Astrocyte (in vitro differentiated cells and primary cell): ENCODE results near the gene CRYL1. TPM values are rescaled to one million over a fixed set of nuclear protein-coding genes. Genes with fewer than 3 reads are reported as not detected.

ENCODE experiments used
- DNase-seq: peaks from one replicate; pipeline ENCODE4 v3.0.0-alpha.2; 2010; ENCODE audit warnings: low read depth
- FAIRE-seq: peaks from 2 replicates; lab custom pipeline; 2011; peaks lifted over from hg19 to GRCh38; lab: Jason Lieb, UNC
- H2AFZ ChIP-seq: 2 replicates; pipeline ENCODE4 v1.6.0; 2012; ENCODE audit warnings: low read depth, low read length, inconsistent platforms
- H3K27ac ChIP-seq: 2 replicates; pipeline ENCODE4 v1.5.1; 2011; ENCODE audit warnings: low read depth, low read length, inconsistent platforms
- H3K27me3 ChIP-seq: 2 replicates; pipeline ENCODE4 v1.6.0; 2011; ENCODE audit warnings: low read length, inconsistent platforms; ENCODE audit not compliant: insufficient read depth
- H3K36me3 ChIP-seq: 2 replicates; pipeline ENCODE4 v1.5.1; 2011; ENCODE audit warnings: low read length, inconsistent platforms; ENCODE audit not compliant: insufficient read depth
- H3K4me1 ChIP-seq: 2 replicates; pipeline ENCODE4 v1.5.1; 2011; ENCODE audit warnings: low read length, inconsistent platforms; ENCODE audit not compliant: insufficient read depth
- H3K4me2 ChIP-seq: 2 replicates; pipeline ENCODE4 v1.6.0; 2012; ENCODE audit warnings: low read length, inconsistent platforms
- H3K4me3 ChIP-seq: 2 replicates; pipeline ENCODE4 v1.5.1; 2011; ENCODE audit warnings: low read depth, mild to moderate bottlenecking, low read length, inconsistent platforms; ENCODE audit not compliant: insufficient read depth
- H3K79me2 ChIP-seq: 2 replicates; pipeline ENCODE4 v1.6.0; 2012; ENCODE audit warnings: mild to moderate bottlenecking, low read length, inconsistent platforms; ENCODE audit not compliant: insufficient read depth
- H3K9ac ChIP-seq: 2 replicates; pipeline ENCODE4 v1.6.0; 2012; ENCODE audit warnings: mild to moderate bottlenecking, low read length, inconsistent platforms
- H3K9me3 ChIP-seq: 2 replicates; pipeline ENCODE4 v1.5.1; 2012; ENCODE audit warnings: low read depth, mild to moderate bottlenecking, low read length, inconsistent platforms; ENCODE audit not compliant: insufficient read depth
- H4K20me1 ChIP-seq: 2 replicates; pipeline ENCODE4 v1.6.0; 2012; ENCODE audit warnings: low read length, inconsistent platforms; ENCODE audit not compliant: insufficient read depth
- H3K27ac Mint-ChIP-seq: one replicate; pipeline ENCODE4 v1.8.0; 2021; ENCODE audit warnings: mild to moderate bottlenecking, mixed read lengths; ENCODE audit not compliant: unreplicated experiment
- H3K27me3 Mint-ChIP-seq: one replicate; pipeline ENCODE4 v1.8.0; 2021; ENCODE audit warnings: low read depth, mixed read lengths; ENCODE audit not compliant: unreplicated experiment
- H3K36me3 Mint-ChIP-seq: one replicate; pipeline ENCODE4 v1.8.0; 2021; ENCODE audit warnings: low read depth, mixed read lengths; ENCODE audit not compliant: unreplicated experiment
- H3K4me1 Mint-ChIP-seq: one replicate; pipeline ENCODE4 v1.8.0; 2021; ENCODE audit warnings: low read depth, mixed read lengths; ENCODE audit not compliant: unreplicated experiment
- H3K4me3 Mint-ChIP-seq: one replicate; pipeline ENCODE4 v1.8.0; 2021; ENCODE audit warnings: mild to moderate bottlenecking, moderate library complexity, mixed read lengths; ENCODE audit not compliant: unreplicated experiment
- H3K9me3 Mint-ChIP-seq: one replicate; pipeline ENCODE4 v1.8.0; 2021; ENCODE audit warnings: mild to moderate bottlenecking, mixed read lengths; ENCODE audit not compliant: unreplicated experiment
- CTCF ChIP-seq: IDR thresholded peaks from 2 replicates; pipeline ENCODE4 v1.5.1; 2011; ENCODE audit warnings: low read depth, mild to moderate bottlenecking, inconsistent platforms, low read length, moderate library complexity; ENCODE audit not compliant: insufficient read depth
- EZH2 ChIP-seq: IDR thresholded peaks from 2 replicates; pipeline ENCODE4 v1.6.1; 2012; ENCODE audit warnings: mild to moderate bottlenecking, low read length, inconsistent platforms; ENCODE audit not compliant: insufficient read depth
- microRNA-seq: library from miRNA; unstranded; fragments of <30 nt; microRNA quantifications from one replicate; pipeline ENCODE4 v1.2.0, GENCODE V29; 2020
- total RNA-seq: library from RNA; stranded (reverse); gene quantifications from 2 replicates; pipeline ENCODE4 v1.2.1, GENCODE V29; 2021

Gene CRYL1
- total RNA-seq, 1 donor from 2014 or later = 3.7 TPM

GRCh38 chr13:20354722-20355121 is 170.9 kb downstream of the CRYL1 start:
- no peaks in the 10 kb centered on the region for H3K9me3 ChIP-seq
- no peaks in the 10 kb centered on the region for H3K36me3 ChIP-seq
- no peak overlapping the region for H2AFZ ChIP-seq
- H3K4me3 Mint-ChIP-seq = no peak overlapping the region
- no peaks in the 10 kb centered on the region for H3K79me2 ChIP-seq
- H3K27me3 Mint-ChIP-seq = no peaks in the 10 kb centered on the region
- no peak overlapping the region for H3K4me3 ChIP-seq
- H3K27ac ChIP-seq = no peak overlapping the region
- H4K20me1 ChIP-seq = no peaks in the 10 kb centered on the region
- H3K4me2 ChIP-seq = no peak overlapping the region
- TF ChIP-seq EZH2 (no peak), CTCF (no peak)
- H3K27me3 ChIP-seq = no peaks in the 10 kb centered on the region
- FAIRE-seq (no peak), DNase-seq (no peak)
- no peak overlapping the region for H3K9ac ChIP-seq
- no peaks in the 10 kb centered on the region for H3K36me3 Mint-ChIP-seq
- H3K4me1 ChIP-seq = peaks cover 15% of the 10 kb centered on the region
- no peak overlapping the region for H3K27ac Mint-ChIP-seq
- H3K4me1 Mint-ChIP-seq = peaks cover 42% of the 10 kb centered on the region
- no peaks in the 10 kb centered on the region for H3K9me3 Mint-ChIP-seq

GRCh38 chr13:20353973-20354372 is 171.7 kb downstream of the CRYL1 start:
- peaks cover 11% of the 10 kb centered on the region for H3K4me1 ChIP-seq
- no peaks in the 10 kb centered on the region for H3K36me3 ChIP-seq
- H3K9me3 ChIP-seq = no peaks in the 10 kb centered on the region
- FAIRE-seq (peak; percentile 59), DNase-seq (peak; percentile 62)
- H3K4me2 ChIP-seq = no peak overlapping the region
- no peaks in the 10 kb centered on the region for H4K20me1 ChIP-seq
- Mint-ChIP-seq H3K4me3 (no peak overlapping the region), H3K27me3 (peaks cover 5% of the 10 kb centered on the region), H3K27ac (no peak overlapping the region), H3K9me3 (no peaks in the 10 kb centered on the region), H3K4me1 (peaks cover 35% of the 10 kb centered on the region), H3K36me3 (no peaks in the 10 kb centered on the region)
- no peaks in the 10 kb centered on the region for H3K79me2 ChIP-seq
- TF ChIP-seq EZH2 = no peak
- TF ChIP-seq CTCF = peak; percentile 14
- no peaks in the 10 kb centered on the region for H3K27me3 ChIP-seq
- H2AFZ ChIP-seq = no peak overlapping the region
- H3K9ac ChIP-seq = no peak overlapping the region
- H3K4me3 ChIP-seq = no peak overlapping the region
- H3K27ac ChIP-seq = no peak overlapping the region

Small RNA genes lying within 50 kb of the gene (microRNA-seq; reads per million reads assigned to microRNA genes)
- not detected for gene MIR4499

Other genes with a start within 250 kb of the CRYL1 start
- 7.6 and 8.0 TPM in 2 replicates for gene IFT88, start 41.3 kb upstream of the CRYL1 start, total RNA-seq
- 1.6 and 1.9 TPM in 2 replicates for gene IL17D, start 177.8 kb upstream of the CRYL1 start, total RNA-seq
- 6.7 and 7.1 TPM in 2 replicates for gene EEF1AKMT1, start 248.1 kb upstream of the CRYL1 start, total RNA-seq